Hepatocyte (in vitro differentiated cells): Measurements from ENCODE around the gene OR13J1. TPM values are rescaled to one million over a fixed set of nuclear protein-coding genes. Genes with fewer than 3 reads are reported as not detected.
A peak's percentile ranks its signal among the peaks of the same experiment; 100 is the strongest.

Experiments
- DNase-seq: peaks from one replicate; pipeline ENCODE4 v3.0.0-alpha.2; 2016; ENCODE audit warnings: low spot score
- H2AFZ ChIP-seq: fragments of 200-600 bp; sonication (generic); 2 replicates; pipeline ENCODE4 v1.6.0; 2016; ENCODE audit warnings: antibody characterized with exemption, mild to moderate bottlenecking
- H3K27ac ChIP-seq: fragments of 200-600 bp; sonication (generic); 2 replicates; pipeline ENCODE4 v1.5.1; 2016; ENCODE audit warnings: mild to moderate bottlenecking
- H3K27me3 ChIP-seq: fragments of 200-600 bp; sonication (generic); 2 replicates; pipeline ENCODE4 v1.6.1; 2016
- H3K36me3 ChIP-seq: fragments of 200-600 bp; sonication (generic); replicated peaks from 2 replicates; pipeline ENCODE4 v1.5.1; 2016; ENCODE audit warnings: low read depth; ENCODE audit not compliant: insufficient read depth
- H3K4me1 ChIP-seq: fragments of 200-600 bp; sonication (generic); 2 replicates; pipeline ENCODE4 v1.5.1; 2016; ENCODE audit warnings: mild to moderate bottlenecking, moderate library complexity; ENCODE audit not compliant: insufficient read depth
- H3K4me2 ChIP-seq: fragments of 200-600 bp; sonication (generic); 2 replicates; pipeline ENCODE4 v1.6.0; 2016
- H3K4me3 ChIP-seq: fragments of 200-600 bp; sonication (generic); 2 replicates; pipeline ENCODE4 v1.5.1; 2016; ENCODE audit warnings: mild to moderate bottlenecking
- H3K79me2 ChIP-seq: fragments of 200-600 bp; sonication (generic); 2 replicates; pipeline ENCODE4 v1.6.0; 2017; ENCODE audit warnings: mild to moderate bottlenecking
- H3K9me2 ChIP-seq: fragments of 200-600 bp; sonication (generic); replicated peaks from 2 replicates; pipeline ENCODE4 v1.6.0; 2017; ENCODE audit warnings: mild to moderate bottlenecking; ENCODE audit not compliant: insufficient read depth
- H3K9me3 ChIP-seq: fragments of 200-600 bp; sonication (generic); 2 replicates; pipeline ENCODE4 v1.5.1; 2016; ENCODE audit warnings: low read depth, mild to moderate bottlenecking
- H4K20me1 ChIP-seq: fragments of 200-600 bp; sonication (generic); 2 replicates; pipeline ENCODE4 v1.6.0; 2016; ENCODE audit warnings: mild to moderate bottlenecking; ENCODE audit not compliant: insufficient read depth, poor library complexity, severe bottlenecking
- CTCF ChIP-seq: fragments of 200-600 bp; sonication (generic); IDR thresholded peaks from 2 replicates; pipeline ENCODE4 v1.5.1; 2016; ENCODE audit warnings: antibody characterized with exemption, mild to moderate bottlenecking; ENCODE audit not compliant: poor library complexity
- EZH2 ChIP-seq: fragments of 200-600 bp; sonication (generic); IDR thresholded peaks from 2 replicates; pipeline ENCODE4 v1.6.1; 2016; ENCODE audit warnings: antibody characterized with exemption, mild to moderate bottlenecking, borderline replicate concordance
- EZH2phosphoT487 ChIP-seq: fragments of 200-600 bp; sonication (generic); IDR thresholded peaks from one replicate; pipeline ENCODE4 v1.6.1; 2018; ENCODE audit warnings: antibody characterized with exemption, mild to moderate bottlenecking, low read depth, moderate library complexity; ENCODE audit not compliant: unreplicated experiment, severe bottlenecking
- whole genome bisulfite sequencing: methylation state at CpG from one replicate; pipeline ENCODE4 v1.1.6; 2016; ENCODE audit warnings: low lambda C conversion rate; ENCODE audit errors: missing lambda C conversion rate; 5-methylcytosine and 5-hydroxymethylcytosine counted together
- polyA plus RNA-seq: library from polyadenylated mRNA; unstranded; fragments of >200 nt; fragmentation: Nextera tagmentation; extraction: Ambion mirVana; gene quantifications from 2 replicates; pipeline ENCODE4 v1.2.1, GENCODE V29; 2016
- total RNA-seq: library from RNA; depleted of rRNA; stranded (reverse); fragments of >200 nt; gene quantifications from 2 replicates; pipeline ENCODE4 v1.2.3, GENCODE V29; 2014

The OR13J1 gene
- total and polyA plus RNA-seq, 2 experiments from 2014 or later: not detected

DNA sequence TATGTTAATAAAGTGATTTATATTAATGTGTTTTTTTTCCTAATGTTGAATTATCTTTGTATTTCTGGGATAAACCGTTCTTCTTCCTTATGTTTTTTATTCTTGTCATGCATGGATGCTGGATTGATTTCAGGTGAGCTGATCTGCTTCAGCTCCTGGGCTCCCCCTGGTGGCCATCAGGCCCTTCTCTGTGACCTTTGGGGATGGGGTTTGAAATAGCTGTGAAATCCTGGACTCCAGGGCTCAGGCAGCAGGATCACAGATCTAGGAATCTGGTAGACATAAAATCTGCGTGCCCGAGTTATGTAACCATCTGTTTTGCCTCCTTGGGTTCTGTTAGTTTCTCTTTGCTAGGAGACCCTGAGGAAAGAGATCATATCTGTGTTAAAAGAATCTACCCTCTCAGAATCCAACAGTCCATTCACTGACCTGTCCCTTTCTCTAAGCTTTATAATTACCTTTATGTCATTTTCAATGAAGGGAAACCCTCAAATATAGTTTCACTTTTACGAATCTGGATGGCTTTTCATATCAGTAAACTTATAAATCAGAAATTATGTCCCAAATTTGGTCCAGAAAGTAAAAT, 12.2 kb upstream of the OR13J1 start:
- H3K9me2 ChIP-seq: no peaks in the 10 kb centered on the region
- no peaks in the 10 kb centered on the region for H3K4me1 ChIP-seq
- TF ChIP-seq EZH2: no peak
- TF ChIP-seq CTCF: peak; percentile 94
- peak; percentile 90 for DNase-seq
- no peak overlapping the region for H3K4me2 ChIP-seq
- H3K36me3 ChIP-seq: no peaks in the 10 kb centered on the region
- no peak overlapping the region for H2AFZ ChIP-seq
- no peaks in the 10 kb centered on the region for H3K79me2 ChIP-seq
- WGBS: 6% methylated on average over 4 of the region's 4 CpGs
- H3K27me3 ChIP-seq: no peaks in the 10 kb centered on the region
- H3K9me3 ChIP-seq: no peaks in the 10 kb centered on the region
- H3K4me3 ChIP-seq: no peak overlapping the region
- no peak overlapping the region for H3K27ac ChIP-seq
- no peaks in the 10 kb centered on the region for H4K20me1 ChIP-seq

- Histone ChIP-seq H3K27me3 (no peaks in the 10 kb centered on the region), H3K4me3 (no peak overlapping the region), H4K20me1 (no peaks in the 10 kb centered on the region), H3K9me2 (no peaks in the 10 kb centered on the region), H3K9me3 (no peaks in the 10 kb centered on the region), H3K27ac (no peak overlapping the region), H3K4me2 (no peak overlapping the region), H2AFZ (no peak overlapping the region), H3K36me3 (no peaks in the 10 kb centered on the region), H3K4me1 (no peaks in the 10 kb centered on the region), H3K79me2 (no peaks in the 10 kb centered on the region)
- 85% methylated on average over 3 of the region's 3 CpGs for WGBS
- no peak for DNase-seq
- TF ChIP-seq CTCF: no peak
These were observed 2.3 kb upstream of the OR13J1 start for GRCh38 chr9:35872505-35872904.

GRCh38 chr9:35871545-35871944, 1.3 kb upstream of the OR13J1 start:
- 72% methylated on average over 3 of the region's 3 CpGs for WGBS
- H3K4me3 ChIP-seq: no peak overlapping the region
- H3K27ac ChIP-seq: no peak overlapping the region
- TF ChIP-seq EZH2 (no peak), EZH2phosphoT487 (no peak), CTCF (no peak)
- no peaks in the 10 kb centered on the region for H3K9me3 ChIP-seq
- H3K36me3 ChIP-seq: no peaks in the 10 kb centered on the region
- no peaks in the 10 kb centered on the region for H4K20me1 ChIP-seq
- no peak for DNase-seq
- no peaks in the 10 kb centered on the region for H3K4me1 ChIP-seq
- H3K27me3 ChIP-seq: no peaks in the 10 kb centered on the region
- H3K4me2 ChIP-seq: no peak overlapping the region
- no peaks in the 10 kb centered on the region for H3K79me2 ChIP-seq
- H3K9me2 ChIP-seq: no peaks in the 10 kb centered on the region
- no peak overlapping the region for H2AFZ ChIP-seq
